Esophagus muscularis mucosa (tissue), 4 donors: Measurements from ENCODE around the gene ACVR2B. TPM values are rescaled to one million over a fixed set of nuclear protein-coding genes. Genes with fewer than 3 reads are reported as not detected.

Source experiments
- DNase-seq: peaks from one replicate; pipeline ENCODE4 v3.0.0-alpha.2; 2017; ENCODE audit errors: extremely low spot score
- H3K27ac ChIP-seq, 4 donors: fragments of 200-600 bp; sonication (generic); replicated peaks in 1 of 4; 1 replicate in 3 of 4; 2 replicates in 1 of 4; pipeline ENCODE4 v1.5.1; 2016 to 2019; ENCODE audit warnings: mild to moderate bottlenecking in 1 of 4
- H3K27me3 ChIP-seq, 4 donors: fragments of 200-600 bp; sonication (generic); one replicate each; pipeline versions ENCODE4 v1.5.1 to v1.6.0; 2016 to 2019
- H3K36me3 ChIP-seq, 4 donors: fragments of 200-600 bp; sonication (generic); one replicate each; pipeline ENCODE4 v1.5.1; 2016 to 2019
- H3K4me1 ChIP-seq, 4 donors: fragments of 200-600 bp; sonication (generic); one replicate each; pipeline ENCODE4 v1.5.1; 2016 to 2019
- H3K4me3 ChIP-seq, 4 donors: fragments of 200-600 bp; sonication (generic); 1 replicate in 2 of 4; 2 replicates in 2 of 4; pipeline ENCODE4 v1.5.1; 2016 to 2019; ENCODE audit warnings: mild to moderate bottlenecking in 4 of 4, moderate library complexity in 1 of 4
- H3K9me3 ChIP-seq, 4 donors: fragments of 200-600 bp; sonication (generic); 1 replicate in 3 of 4; 2 replicates in 1 of 4; pipeline ENCODE4 v1.5.1; 2016 to 2019
- CTCF ChIP-seq, 3 experiments: fragments of 200-600 bp in 2 of 3; fragments of 450-650 bp in 1 of 3; sonication (generic) in 2 of 3; IDR thresholded peaks; one replicate each; pipeline ENCODE4 v1.5.1; 2017 to 2019; ENCODE audit warnings: antibody characterized with exemption in 3 of 3, mild to moderate bottlenecking in 2 of 3, moderate library complexity in 1 of 3
- EP300 ChIP-seq: sonication (generic); formaldehyde crosslinking; IDR thresholded peaks from one replicate; pipeline ENCODE4 v1.6.1; 2017; ENCODE audit warnings: antibody characterized with exemption
- POLR2A ChIP-seq: fragments of 450-650 bp; IDR thresholded peaks from one replicate; pipeline ENCODE4 v1.6.1; 2017; ENCODE audit warnings: antibody characterized with exemption, moderate library complexity, mild to moderate bottlenecking, low read depth
- POLR2AphosphoS5 ChIP-seq, 2 donors: sonication (generic); formaldehyde crosslinking; IDR thresholded peaks; one replicate each; pipeline ENCODE4 v1.6.1; 2017; ENCODE audit warnings: antibody characterized with exemption in 2 of 2
- WGBS: methylation state at CpG from one replicate; pipeline ENCODE4 v1.1.5; 2018; 5-methylcytosine and 5-hydroxymethylcytosine counted together
- intact Hi-C: fragments of 100-400 bp; cut with DNase I; formaldehyde crosslinking; loops from one replicate; pipeline ENCODE4 v1.15.1; 2023
- small RNA-seq, 3 donors: library from RNA; depleted of rRNA; stranded (forward); fragments of <200 nt; gene quantifications; one replicate each; pipeline ENCODE3, GENCODE V24; 2016
- total RNA-seq, 4 donors: library from RNA; depleted of rRNA; stranded (reverse); fragments of >200 nt; gene quantifications; one replicate each; pipeline versions ENCODE4 v1.1.0 to v1.2.1, GENCODE V29; 2016

Gene ACVR2B
- total RNA-seq, 4 donors from 2014 or later, result 3.8 to 9.8 (median 5.9) TPM

- no peak for DNase-seq
- Histone ChIP-seq H3K9me3 (no peaks in the 10 kb centered on the region), H3K4me1 (peaks cover 0 to 44% (median 0%) of the 10 kb centered on the region in 4 donors), H3K4me3 (no peak overlapping the region), H3K27me3 (no peaks in the 10 kb centered on the region), H3K36me3 (peaks cover 0 to 23% (median 6%) of the 10 kb centered on the region in 4 donors), H3K27ac (no peak overlapping the region)
- WGBS, result 80% methylated on average over 7 of the region's 8 CpGs
- intact Hi-C loops, result no loop called here
- TF ChIP-seq EP300 (no peak), POLR2AphosphoS5 (IDR thresholded peaks at IDR 0.05) (no peak), POLR2A (no peak), CTCF (IDR thresholded peaks at IDR 0.05) (no peak)
Observed at GRCh38 chr3:38538773-38539353, 85.2 kb downstream of the ACVR2B start.

GRCh38 chr3:38541806-38542205, 88.1 kb downstream of the ACVR2B start:
- 85% methylated on average over 9 of the region's 9 CpGs for WGBS

More at GRCh38 chr3:38541806-38542205, 88.1 kb downstream of the ACVR2B start:
- no peak for DNase-seq
- H3K4me1 ChIP-seq, result peaks cover 0 to 49% (median 0%) of the 10 kb centered on the region in 4 donors
- intact Hi-C loops, result no loop called here
- H3K27ac ChIP-seq, result no peak overlapping the region
- no peak overlapping the region for H3K4me3 ChIP-seq
- no peak for TF ChIP-seq CTCF (IDR thresholded peaks at IDR 0.05)
- TF ChIP-seq POLR2AphosphoS5 (IDR thresholded peaks at IDR 0.05), result no peak
- TF ChIP-seq EP300, result no peak
- TF ChIP-seq POLR2A, result no peak
- H3K27me3 ChIP-seq, result no peaks in the 10 kb centered on the region
- H3K36me3 ChIP-seq, result peaks cover 0 to 4% (median 0%) of the 10 kb centered on the region in 4 donors
- H3K9me3 ChIP-seq, result no peaks in the 10 kb centered on the region

Small RNA genes lying within 50 kb of the gene (small RNA-seq; reads per million reads assigned to genes)
- gene RF00019, result 0 reads per million in 3 donors

Other genes with a start within 250 kb of the ACVR2B start
- under 1 TPM in 2 of 4 donors, not detected in 2; 0.17 to 0.29 TPM for gene SLC22A13, start 188.1 kb upstream of the ACVR2B start, total RNA-seq
- under 1 TPM in 1 of 4 donors, not detected in 3; 0.23 TPM for gene SLC22A14, start 171.6 kb upstream of the ACVR2B start, total RNA-seq
- 1 to 10 TPM in 2 of 4 donors, under 1 TPM in 2; 0.65 to 2.5 (median 1.2) TPM for gene XYLB, start 107.1 kb upstream of the ACVR2B start, total RNA-seq
- 10 to 100 TPM; 14.9 to 37.8 (median 30.8) TPM for gene EXOG, start 42.5 kb downstream of the ACVR2B start, total RNA-seq
- 1 to 10 TPM in 2 of 4 donors, under 1 TPM in 2; 0.42 to 1.3 (median 0.77) TPM for gene SCN5A, start 195.8 kb downstream of the ACVR2B start, total RNA-seq